ENCODE results near the gene KLHL24.
"Not testable (repeated sequence)": the region's sequence is repeated elsewhere in the genome, so short reads cannot be mapped to it uniquely, and the experiment has no call there.

KLHL24 gene

DNA sequence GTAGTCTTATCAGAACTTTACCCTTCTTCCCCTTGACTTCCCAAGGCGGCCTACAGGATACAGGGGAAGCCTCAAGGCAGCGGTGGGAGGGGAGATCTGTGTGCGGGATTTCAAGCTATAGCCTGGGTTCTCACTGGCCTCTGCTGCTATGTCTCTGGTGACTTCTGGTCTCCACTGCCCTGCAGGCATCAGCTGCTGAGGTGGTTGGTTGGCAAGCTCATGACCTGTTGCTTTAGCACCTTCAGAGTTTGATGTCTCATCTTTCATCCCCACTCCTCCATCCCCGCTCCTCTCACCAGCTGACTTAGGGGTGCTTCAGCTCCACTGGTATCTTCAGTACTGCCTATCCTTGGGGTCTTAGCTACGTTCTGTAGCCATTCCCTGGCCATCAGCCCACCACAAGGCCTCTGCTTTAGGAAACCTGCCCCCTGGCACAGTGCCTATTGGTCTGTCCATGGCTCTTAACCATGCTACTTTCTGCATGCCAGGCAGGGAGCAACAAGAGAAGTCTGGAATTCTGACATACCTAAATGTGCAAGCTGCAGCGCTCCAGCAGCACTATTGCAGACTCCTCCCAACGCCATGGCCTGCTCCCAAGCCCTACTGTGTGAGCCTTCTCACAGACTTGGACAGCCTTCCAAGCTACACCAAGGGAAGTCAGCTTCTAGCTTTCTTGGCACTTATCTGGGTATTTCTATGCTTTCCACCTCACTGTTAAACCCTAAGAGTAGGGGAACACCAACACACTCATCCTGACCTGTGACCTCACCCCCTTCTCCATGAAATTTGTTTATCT, 60.3 kb downstream of the KLHL24 start:
- in situ Hi-C loops (cut with HindIII; ENCODE audit: low sequenced_read_pairs), result no loop called here

DNA sequence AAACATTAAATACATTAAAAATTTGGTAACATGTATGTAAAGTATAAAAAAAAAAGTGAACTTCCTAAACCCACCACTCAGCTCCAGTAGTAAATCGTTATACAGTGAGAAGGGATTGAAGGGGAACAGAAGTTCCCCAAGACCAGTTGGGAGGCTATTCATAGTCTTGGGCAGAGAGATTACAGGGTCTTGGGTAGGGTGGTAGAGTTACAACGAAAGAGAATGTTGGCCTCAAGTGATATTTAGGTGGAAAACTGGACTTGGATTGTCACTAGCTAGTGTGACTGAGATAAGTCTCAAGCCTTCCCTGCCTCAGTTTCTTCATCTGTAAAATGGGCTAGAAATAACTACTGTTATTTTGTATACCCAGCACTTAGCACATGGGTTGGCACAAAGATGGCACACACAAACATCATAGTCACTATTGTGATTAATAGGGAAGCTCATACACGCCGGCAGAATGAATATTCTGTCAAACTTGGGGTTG, 61.7 kb downstream of the KLHL24 start:
- in situ Hi-C loops (cut with HindIII; ENCODE audit: low sequenced_read_pairs), result no loop called here

DNA sequence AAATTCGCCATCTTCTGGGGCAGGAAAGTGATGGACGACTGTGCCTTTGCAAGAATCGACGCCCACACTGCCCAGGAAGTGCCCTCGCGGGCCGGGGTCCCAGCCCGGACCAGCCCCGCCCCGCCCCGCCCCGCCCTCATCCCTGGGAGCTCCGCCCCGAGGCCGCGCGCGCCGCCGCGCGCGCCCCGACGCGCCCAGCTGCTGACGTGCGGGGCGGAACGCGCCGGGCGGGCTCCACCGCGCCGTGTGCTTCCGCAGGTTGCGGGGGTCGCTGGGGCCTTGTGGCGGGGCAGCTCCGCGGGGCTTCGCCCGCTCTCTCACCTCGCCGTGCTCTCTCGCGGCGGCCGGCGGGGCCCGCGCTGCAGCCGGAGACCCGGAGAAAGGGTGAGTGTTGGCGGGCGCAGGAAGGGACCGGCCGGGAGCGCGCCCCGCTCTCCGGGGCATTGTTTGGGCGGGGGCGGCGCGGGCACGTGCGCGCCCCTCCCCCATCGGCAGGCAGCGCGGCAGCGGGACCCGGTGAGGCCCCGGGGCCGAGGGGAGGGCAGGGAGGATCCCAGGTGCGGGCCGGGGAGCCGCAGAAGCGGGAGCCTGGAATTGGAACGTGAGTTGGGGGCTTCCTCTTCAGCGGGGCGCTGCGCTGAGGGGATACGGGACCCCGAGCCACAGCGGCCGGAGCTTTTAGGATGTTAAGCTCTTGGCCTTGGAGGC, 62.3 kb downstream of the KLHL24 start, which contains the start of gene YEATS2:
TSS of gene YEATS2 (plus strand) at position 188 of the 708 bp plus-strand sequence. CDS start 17,366 bp downstream, outside the sequence.
- in situ Hi-C loops (cut with HindIII; ENCODE audit: low sequenced_read_pairs), result no loop called here

DNA sequence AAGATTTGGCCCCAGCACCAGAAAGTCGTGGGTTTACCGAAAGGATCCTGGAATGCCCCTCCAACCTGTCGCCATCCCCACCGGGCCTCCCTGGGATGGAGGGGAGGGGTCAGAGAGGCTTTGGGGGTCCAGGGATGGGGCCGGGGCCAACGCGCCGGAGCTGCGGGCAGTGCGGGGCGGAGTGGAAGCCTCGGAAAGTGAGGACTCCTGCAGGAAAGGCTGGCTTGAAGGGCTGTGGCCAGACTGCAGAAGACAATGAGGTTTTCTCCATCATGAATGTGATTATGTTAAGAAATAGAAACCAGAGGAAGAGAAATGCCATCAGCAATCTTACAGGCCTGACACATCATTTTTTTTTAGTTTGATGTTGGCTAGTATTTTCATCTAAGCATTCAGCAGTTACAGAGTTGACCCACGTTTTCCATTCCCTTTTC, 62.9 kb downstream of the KLHL24 start:
- in situ Hi-C loops (cut with HindIII; ENCODE audit: low sequenced_read_pairs), result no loop called here

DNA sequence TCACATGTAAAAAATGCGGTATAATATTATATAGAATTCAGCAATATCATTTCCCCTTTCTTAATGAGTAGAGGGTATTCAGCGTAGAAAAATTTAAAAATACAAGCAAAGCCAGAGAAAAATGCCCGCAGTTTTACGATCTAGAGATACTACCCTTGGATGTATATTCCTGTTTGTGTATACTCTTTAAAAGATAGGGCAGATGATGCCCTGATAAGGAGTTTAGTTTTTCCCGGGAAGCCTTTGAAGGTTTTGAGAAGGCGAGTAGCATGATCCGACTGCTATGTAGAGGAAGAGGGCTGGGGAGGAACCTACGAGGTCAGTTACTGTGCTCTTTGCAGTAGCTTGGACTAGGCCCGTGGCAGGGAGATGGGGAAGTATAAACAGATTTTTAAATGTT, 63.3 kb downstream of the KLHL24 start:
- in situ Hi-C loops (cut with HindIII; ENCODE audit: low sequenced_read_pairs), result no loop called here

DNA sequence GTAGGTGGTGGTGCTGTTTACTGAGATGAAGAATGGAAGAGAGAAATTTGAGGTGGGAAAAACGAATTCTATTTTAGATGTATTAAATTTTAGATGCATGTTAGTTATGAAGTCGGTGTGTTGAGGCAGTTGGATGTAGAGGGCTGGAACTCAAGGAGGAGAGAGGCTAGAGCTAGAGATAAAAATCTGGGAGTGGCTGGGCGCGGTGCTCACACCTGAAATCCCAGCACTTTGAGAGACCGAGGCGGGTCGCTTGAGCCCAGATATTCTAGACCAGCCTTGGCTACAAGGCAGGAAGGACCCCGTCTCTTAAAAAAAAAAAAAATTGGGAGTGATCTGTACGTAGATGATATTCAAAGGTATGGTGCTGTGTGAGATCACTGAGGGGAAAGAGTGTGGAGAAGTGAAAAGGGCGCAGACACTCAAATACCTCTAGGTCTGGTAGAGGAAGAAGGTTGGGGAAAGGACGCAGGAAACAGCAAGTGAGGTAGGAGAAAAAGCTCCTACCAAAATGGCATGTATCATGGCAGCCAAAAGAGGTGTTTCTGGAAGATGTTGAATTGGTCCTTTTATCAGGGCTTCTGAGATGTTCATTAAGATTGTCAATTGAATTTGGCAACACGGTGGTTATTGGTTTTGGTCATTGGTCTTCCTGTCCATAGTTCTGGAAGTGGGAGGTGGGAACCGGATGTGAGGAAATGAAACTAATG, 64.0 kb downstream of the KLHL24 start:
- in situ Hi-C loops (cut with HindIII; ENCODE audit: low sequenced_read_pairs), result no loop called here

DNA sequence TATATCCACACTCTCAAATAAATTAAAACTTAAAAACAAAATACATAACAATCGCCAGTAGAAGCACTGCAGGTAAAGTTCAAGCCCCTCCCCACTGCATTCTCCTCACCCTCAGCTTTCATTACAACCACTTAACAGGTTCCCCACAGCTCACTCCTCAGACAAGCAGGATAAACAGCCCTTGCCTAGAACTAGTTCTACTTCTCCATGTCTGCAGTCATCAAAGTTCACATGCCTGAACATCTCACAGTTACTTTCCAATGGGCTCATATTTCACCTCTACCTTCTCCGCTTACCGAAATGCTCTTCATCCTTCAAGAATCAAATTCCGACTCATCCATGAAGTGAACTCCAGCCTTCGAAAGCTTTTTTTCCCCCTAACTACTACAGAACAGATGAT, 66.3 kb downstream of the KLHL24 start:
- in situ Hi-C loops (cut with HindIII; ENCODE audit: low sequenced_read_pairs), result no loop called here

GRCh38 chr3:183703892-183704291, 68.5 kb downstream of the KLHL24 start:
- in situ Hi-C loops (cut with HindIII; ENCODE audit: low sequenced_read_pairs), result not testable (repeated sequence)

- in situ Hi-C loops (cut with HindIII; ENCODE audit: low sequenced_read_pairs), result loop anchor here (5.0 kb wide), 1 partner anchor 68 kb away; no protein-coding TSS in a partner anchor
Observed at GRCh38 chr3:183710231-183710630, 74.8 kb downstream of the KLHL24 start.

DNA sequence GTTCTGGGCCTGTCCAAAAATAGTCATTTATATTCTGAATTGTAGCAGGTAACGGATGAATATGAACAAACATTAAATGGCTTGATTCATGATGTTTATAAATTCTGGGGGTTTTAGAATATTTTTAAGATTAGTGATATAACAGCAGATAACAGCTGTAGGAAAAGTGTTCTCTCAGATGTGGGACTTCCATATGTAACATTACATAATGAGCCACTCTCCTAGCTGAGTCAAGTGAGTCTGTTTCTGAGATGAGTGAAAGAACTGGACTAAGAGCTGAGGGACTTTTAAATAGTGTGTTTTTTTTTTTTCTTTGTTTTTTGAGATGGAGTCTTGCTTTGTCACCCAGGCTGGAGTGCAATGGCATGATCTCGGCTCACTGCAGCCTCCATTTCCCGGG, 76.1 kb downstream of the KLHL24 start:
- in situ Hi-C loops (cut with HindIII; ENCODE audit: low sequenced_read_pairs), result loop anchor here (5.0 kb wide), 1 partner anchor 69 kb away; no protein-coding TSS in a partner anchor

DNA sequence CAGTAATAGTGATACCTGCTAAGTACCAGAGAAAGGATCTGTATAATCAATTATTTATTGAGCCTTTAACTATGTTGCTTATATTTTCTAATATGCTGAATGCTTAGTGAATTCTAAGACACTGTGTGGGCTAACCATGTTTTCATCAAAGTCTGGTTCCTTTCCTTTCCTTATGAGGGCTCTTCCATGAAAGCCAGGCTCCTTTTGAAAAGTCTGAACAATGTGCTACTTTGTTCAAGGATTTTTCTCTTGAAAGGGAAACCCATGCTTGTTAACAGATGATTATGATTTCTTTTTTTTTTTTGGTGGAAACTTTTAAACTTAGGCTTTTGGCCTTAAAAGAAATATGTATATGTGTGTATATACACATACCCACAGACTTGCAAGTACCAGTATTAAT, 79.2 kb downstream of the KLHL24 start:
- in situ Hi-C loops (cut with HindIII; ENCODE audit: low sequenced_read_pairs), result loop anchor here (5.0 kb wide), 1 partner anchor 72 kb away; no protein-coding TSS in a partner anchor

GRCh38 chr3:183718012-183718411, 82.6 kb downstream of the KLHL24 start:
- in situ Hi-C loops (cut with HindIII; ENCODE audit: low sequenced_read_pairs), result no loop called here

DNA sequence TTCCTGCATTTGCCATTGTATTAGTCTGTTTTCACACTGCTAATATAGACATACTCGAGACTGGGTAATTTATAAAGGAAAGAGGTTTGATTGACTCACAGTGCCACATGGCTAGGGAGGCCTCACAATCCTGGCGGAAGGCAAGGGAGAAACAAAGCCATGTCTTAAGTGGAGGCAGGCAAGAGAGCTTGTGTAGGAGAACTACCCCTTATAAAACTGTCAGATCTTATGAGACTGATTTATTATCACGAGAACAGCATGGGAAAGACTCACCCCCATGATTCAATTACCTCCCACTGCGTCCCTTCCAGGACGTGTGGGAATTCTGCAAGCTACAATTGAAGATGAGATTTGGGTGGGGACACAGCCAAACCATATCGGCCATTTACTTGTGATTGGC, 90.0 kb downstream of the KLHL24 start:
- in situ Hi-C loops (cut with HindIII; ENCODE audit: low sequenced_read_pairs), result no loop called here

- in situ Hi-C loops (cut with HindIII; ENCODE audit: low sequenced_read_pairs), result no loop called here
Observed at GRCh38 chr3:183728204-183728603, 92.8 kb downstream of the KLHL24 start.

DNA sequence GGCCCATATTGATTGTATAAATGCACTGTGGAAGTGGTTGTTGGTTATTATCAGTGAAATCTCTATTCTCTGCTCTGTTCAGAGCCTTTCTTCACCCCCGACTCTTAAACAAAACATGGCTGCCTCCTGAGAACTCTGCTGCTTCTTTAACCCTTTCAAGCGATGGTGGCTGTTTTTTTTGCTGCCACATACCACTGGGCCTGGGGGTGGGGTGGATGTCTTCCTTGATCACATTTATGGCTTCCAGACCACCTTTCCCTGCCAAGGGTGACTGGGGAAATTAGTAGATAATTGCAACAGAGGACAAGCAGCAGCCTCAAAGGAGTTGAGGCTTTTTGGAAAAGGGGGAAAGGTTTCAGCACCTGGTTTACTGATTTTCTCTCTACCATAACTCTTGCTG, 94.9 kb downstream of the KLHL24 start:
- in situ Hi-C loops (cut with HindIII; ENCODE audit: low sequenced_read_pairs), result no loop called here

- in situ Hi-C loops (cut with HindIII; ENCODE audit: low sequenced_read_pairs), result no loop called here
Observed at GRCh38 chr3:183731611-183732010, 96.2 kb downstream of the KLHL24 start.

DNA sequence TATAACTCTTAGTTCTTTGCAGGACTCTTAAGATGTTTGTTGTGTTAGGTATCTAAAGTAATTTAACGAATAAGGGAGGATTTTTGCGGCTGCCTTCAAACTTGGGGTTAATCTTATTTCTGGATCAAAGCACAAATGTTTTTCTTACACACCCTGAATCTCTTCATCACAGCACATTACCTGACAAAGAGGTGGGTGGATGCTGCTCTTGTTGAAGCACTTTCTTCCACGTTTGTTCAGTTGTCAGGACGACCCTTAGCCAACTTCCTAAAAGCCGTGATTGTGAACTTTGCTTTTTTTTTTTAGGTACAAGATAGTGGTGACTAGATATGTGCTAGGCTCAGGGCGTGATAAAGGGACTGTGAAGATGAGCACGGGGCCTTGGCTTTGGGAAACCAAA, 98.1 kb downstream of the KLHL24 start:
- in situ Hi-C loops (cut with HindIII; ENCODE audit: low sequenced_read_pairs), result no loop called here

All from endothelial cell of hepatic sinusoid (primary cell).